CD14-positive monocyte (primary cell): ENCODE data around the gene TAF15. TPM values are rescaled to one million over a fixed set of nuclear protein-coding genes. Genes with fewer than 3 reads are reported as not detected.

ENCODE experiments used
- DNase-seq, 3 donors: peaks; one replicate each; pipeline ENCODE4 v3.0.0-alpha.2; 2011 to 2022
- H2AFZ ChIP-seq: 2 replicates; pipeline ENCODE4 v1.6.0; 2012; ENCODE audit warnings: mild to moderate bottlenecking, low read depth, low read length, inconsistent platforms; ENCODE audit not compliant: insufficient read depth, poor library complexity, severe bottlenecking
- H3K27ac ChIP-seq, 2 donors: 1 replicate in 1 of 2; 2 replicates in 1 of 2; pipeline ENCODE4 v1.5.1; 2012 to 2013; ENCODE audit warnings: low read length in 2 of 2, control low read depth in 1 of 2, inconsistent platforms in 1 of 2, low read depth in 1 of 2, mild to moderate bottlenecking in 1 of 2
- H3K27me3 ChIP-seq, 2 donors: one replicate each; pipeline versions ENCODE4 v1.6.0 to v1.6.1; 2011 to 2013; ENCODE audit warnings: low read length in 2 of 2; ENCODE audit not compliant: control insufficient read depth in 2 of 2, insufficient read depth in 2 of 2
- H3K36me3 ChIP-seq, 2 donors: replicated peaks in 1 of 2; 1 replicate in 1 of 2; 2 replicates in 1 of 2; pipeline versions ENCODE4 v1.5.1 to v1.6.1; 2012 to 2013; ENCODE audit warnings: low read length in 2 of 2, control low read depth in 1 of 2, inconsistent platforms in 1 of 2, mild to moderate bottlenecking in 1 of 2; ENCODE audit not compliant: insufficient read depth in 2 of 2, control insufficient read depth in 1 of 2
- H3K4me1 ChIP-seq, 2 donors: 1 replicate in 1 of 2; 2 replicates in 1 of 2; pipeline versions ENCODE4 v1.5.1 to v1.6.1; 2012 to 2013; ENCODE audit warnings: low read length in 2 of 2, control low read depth in 1 of 2, inconsistent platforms in 1 of 2, mild to moderate bottlenecking in 1 of 2, moderate library complexity in 1 of 2; ENCODE audit not compliant: insufficient read depth in 2 of 2, control insufficient read depth in 1 of 2
- H3K4me2 ChIP-seq: replicated peaks from 2 replicates; pipeline ENCODE3; 2012; ENCODE audit warnings: low read length, moderate library complexity, mild to moderate bottlenecking; ENCODE audit not compliant: poor library complexity, severe bottlenecking; ENCODE audit errors: extremely low read depth
- H3K4me3 ChIP-seq, 3 experiments: fragments of 200-600 bp in 1 of 3; sonication (generic) in 1 of 3; replicated peaks in 1 of 3; 1 replicate in 2 of 3; 2 replicates in 1 of 3; pipeline ENCODE4 v1.5.1; 2011 to 2013; ENCODE audit warnings: low read length in 3 of 3, mild to moderate bottlenecking in 3 of 3, control low read depth in 2 of 3, low read depth in 2 of 3, inconsistent platforms in 1 of 3, moderate library complexity in 1 of 3
- H3K79me2 ChIP-seq: 2 replicates; pipeline ENCODE4 v1.6.0; 2012; ENCODE audit warnings: mild to moderate bottlenecking, control low read depth, inconsistent platforms, low read length, moderate library complexity; ENCODE audit not compliant: insufficient read depth
- H3K9ac ChIP-seq: 2 replicates; pipeline ENCODE4 v1.6.0; 2017; ENCODE audit warnings: low read length, mild to moderate bottlenecking; ENCODE audit not compliant: insufficient read depth, poor library complexity, severe bottlenecking
- H3K9me3 ChIP-seq, 2 donors: replicated peaks in 1 of 2; 1 replicate in 1 of 2; 2 replicates in 1 of 2; pipeline versions ENCODE4 v1.5.1 to v1.6.1; 2012 to 2013; ENCODE audit warnings: low read length in 2 of 2, control low read depth in 1 of 2; ENCODE audit not compliant: control insufficient read depth in 1 of 2, insufficient read depth in 1 of 2
- H4K20me1 ChIP-seq: 2 replicates; pipeline ENCODE4 v1.6.0; 2012; ENCODE audit warnings: mild to moderate bottlenecking, low read length, control low read depth, moderate library complexity; ENCODE audit not compliant: insufficient read depth
- H3K27ac Mint-ChIP-seq, 7 donors: one replicate each; pipeline ENCODE4 v1.8.0; 2020; ENCODE audit warnings: mild to moderate bottlenecking in 7 of 7, mixed read lengths in 7 of 7, moderate library complexity in 6 of 7, inconsistent platforms in 2 of 7
- H3K27me3 Mint-ChIP-seq, 3 donors: one replicate each; pipeline ENCODE4 v1.8.0; 2021 to 2022; ENCODE audit warnings: low read depth in 3 of 3, mild to moderate bottlenecking in 3 of 3, mixed read lengths in 3 of 3, moderate library complexity in 3 of 3, inconsistent platforms in 1 of 3
- H3K36me3 Mint-ChIP-seq, 2 donors: one replicate each; pipeline ENCODE4 v1.8.0; 2020; ENCODE audit warnings: mixed read lengths in 2 of 2, inconsistent platforms in 1 of 2, mild to moderate bottlenecking in 1 of 2
- H3K4me1 Mint-ChIP-seq: one replicate; pipeline ENCODE4 v1.8.0; 2020; ENCODE audit warnings: mild to moderate bottlenecking, mixed read lengths
- H3K4me3 Mint-ChIP-seq, 2 donors: one replicate each; pipeline ENCODE4 v1.8.0; 2020; ENCODE audit warnings: mild to moderate bottlenecking in 2 of 2, mixed read lengths in 2 of 2, moderate library complexity in 1 of 2
- H3K9me3 Mint-ChIP-seq, 7 donors: one replicate each; pipeline ENCODE4 v1.8.0; 2020 to 2022; ENCODE audit warnings: mixed read lengths in 7 of 7, mild to moderate bottlenecking in 6 of 7, moderate library complexity in 6 of 7, inconsistent platforms in 2 of 7
- CTCF ChIP-seq: fragments of 200-600 bp; IDR thresholded peaks from one replicate; pipeline ENCODE4 v1.8.0; 2022; ENCODE audit warnings: antibody characterized with exemption, mild to moderate bottlenecking
- WGBS: methylation state at CpG from one replicate; pipeline ENCODE4 v1.1.5; 2013; ENCODE audit warnings: missing lambda C conversion rate; ENCODE audit not compliant: insufficient coverage; 5-methylcytosine and 5-hydroxymethylcytosine counted together
- intact Hi-C, 2 donors: fragments of 100-400 bp; cut with micrococcal nuclease; formaldehyde crosslinking; loops; one replicate each; pipeline versions ENCODE4 v1.15.0 to v1.15.1; 2023
- polyA plus RNA-seq, 3 donors: library from polyadenylated mRNA; depleted of rRNA in 1 of 3; unstranded in 2 of 3; stranded (reverse) in 1 of 3; fragments of 300-500 nt in 2 of 3; fragments of >200 nt in 1 of 3; fragmentation: Illumina TruSeq in 2 of 3; gene quantifications; 1 replicate in 2 of 3; 2 replicates in 1 of 3; pipeline ENCODE4 v1.2.3, GENCODE V29; 2012 to 2021

The TAF15 gene
- polyA plus RNA-seq, 3 donors, result 6.0 to 50.6 (median 16.3) TPM

- Histone ChIP-seq H3K36me3 (peaks cover 90 to 99% of the 10 kb centered on the region in 2 donors), H4K20me1 (peaks cover 83% of the 10 kb centered on the region), H2AFZ (no peak overlapping the region), H3K4me1 (no peaks in the 10 kb centered on the region), H3K79me2 (peaks cover 45% of the 10 kb centered on the region), H3K9me3 (no peaks in the 10 kb centered on the region), H3K4me2 (no peak overlapping the region), H3K4me3 (no peak overlapping the region), H3K27ac (peak overlapping the region in 1 of 2 donors; percentile 20), H3K27me3 (no peaks in the 10 kb centered on the region), H3K9ac (no peak overlapping the region)
- Mint-ChIP-seq H3K27ac (peak overlapping the region in 1 of 7 donors; percentile 31), H3K9me3 (no peaks in the 10 kb centered on the region), H3K27me3 (no peaks in the 10 kb centered on the region), H3K4me1 (no peaks in the 10 kb centered on the region), H3K36me3 (peaks cover 72 to 82% of the 10 kb centered on the region in 2 donors), H3K4me3 (no peak overlapping the region)
- intact Hi-C loops, result no loop called here
- TF ChIP-seq CTCF, result no peak
- WGBS, result 100% methylated on average over 1 of the region's 2 CpGs
- no peak for DNase-seq
These were observed 12.0 kb downstream of the TAF15 start for GRCh38 chr17:35821308-35821707.

GRCh38 chr17:35825206-35825605 is 15.9 kb downstream of the TAF15 start:
- no peak overlapping the region for H3K9ac ChIP-seq
- H3K9me3 ChIP-seq, result no peaks in the 10 kb centered on the region
- H2AFZ ChIP-seq, result no peak overlapping the region
- no peaks in the 10 kb centered on the region for H3K27me3 Mint-ChIP-seq
- intact Hi-C loops, result no loop called here
- H3K27ac Mint-ChIP-seq, result no peak overlapping the region
- peaks cover 46% of the 10 kb centered on the region for H4K20me1 ChIP-seq
- no peaks in the 10 kb centered on the region for H3K9me3 Mint-ChIP-seq
- H3K27me3 ChIP-seq, result no peaks in the 10 kb centered on the region
- no peaks in the 10 kb centered on the region for H3K4me1 Mint-ChIP-seq
- WGBS, result no CpG with 5 or more reads among the region's 1 CpG
- no peak overlapping the region for H3K4me2 ChIP-seq
- H3K36me3 Mint-ChIP-seq, result peaks cover 69 to 91% of the 10 kb centered on the region in 2 donors
- H3K79me2 ChIP-seq, result peaks cover 11% of the 10 kb centered on the region
- H3K4me3 ChIP-seq, result no peak overlapping the region
- no peaks in the 10 kb centered on the region for H3K4me1 ChIP-seq
- DNase-seq, result no peak
- no peak for TF ChIP-seq CTCF
- no peak overlapping the region for H3K4me3 Mint-ChIP-seq
- H3K36me3 ChIP-seq, result peaks cover 84 to 96% of the 10 kb centered on the region in 2 donors
- no peak overlapping the region for H3K27ac ChIP-seq
